ENCODE results near the gene MMRN1. TPM values are rescaled to one million over a fixed set of nuclear protein-coding genes. Genes with fewer than 3 reads are reported as not detected.

The MMRN1 gene
- 10 to 100 TPM; 10.3 to 26.5 (median 20.5) TPM for total RNA-seq

GRCh38 chr4:89894649-89895550, at the start of gene MMRN1:
TSS of gene MMRN1 (plus strand) at chr4:89894854. CDS start at chr4:89894972, 118 bp downstream.
- TF ChIP-seq CTCF (IDR thresholded peaks at IDR 0.05) (no peak), POLR2A (IDR thresholded peaks at IDR 0.05) (no peak)
- intact Hi-C loops (cut with DNase I; ENCODE audit: low total_unique reads): loop anchor here (5.0 kb wide), 1 partner anchor 298 kb away; no protein-coding TSS in a partner anchor
- no peak within 1 kb of the TSS for H3K4me3 ChIP-seq (ENCODE audit: low read depth, poor library complexity, severe bottlenecking)
- DNase-seq (ENCODE audit: low spot score in 2 of 2): no peak
- 69 to 73% methylated on average over 11 of the region's 11 CpGs for WGBS, 2 donors

GRCh38 chr4:89847571-89848325, 46.9 kb upstream of the MMRN1 start:
- DNase-seq (ENCODE audit: low spot score in 2 of 2): no peak
- intact Hi-C loops (cut with DNase I; ENCODE audit: low total_unique reads): no loop called here
- TF ChIP-seq POLR2A (IDR thresholded peaks at IDR 0.05): no peak
- TF ChIP-seq CTCF (IDR thresholded peaks at IDR 0.05): no peak
- WGBS, 2 donors: 67 to 70% methylated on average over 1 of the region's 1 CpG
- no peak overlapping the region for H3K4me3 ChIP-seq (ENCODE audit: low read depth, poor library complexity, severe bottlenecking)

GRCh38 chr4:89855236-89855635, 39.4 kb upstream of the MMRN1 start:
- WGBS, 2 donors: 83 to 88% methylated on average over 3 of the region's 3 CpGs
- DNase-seq (ENCODE audit: low spot score in 2 of 2): no peak

GRCh38 chr4:89860971-89861370, 33.7 kb upstream of the MMRN1 start:
- H3K4me3 ChIP-seq (ENCODE audit: low read depth, poor library complexity, severe bottlenecking): no peak overlapping the region
- WGBS, 2 donors: 84 to 85% methylated on average over 5 of the region's 5 CpGs
- DNase-seq (ENCODE audit: low spot score in 2 of 2): no peak
- TF ChIP-seq CTCF (IDR thresholded peaks at IDR 0.05): no peak
- no peak for TF ChIP-seq POLR2A (IDR thresholded peaks at IDR 0.05)
- intact Hi-C loops (cut with DNase I; ENCODE audit: low total_unique reads): no loop called here

More at GRCh38 chr4:89855236-89855635, 39.4 kb upstream of the MMRN1 start:
- H3K4me3 ChIP-seq (ENCODE audit: low read depth, poor library complexity, severe bottlenecking): no peak overlapping the region
- no peak for TF ChIP-seq CTCF (IDR thresholded peaks at IDR 0.05)
- TF ChIP-seq POLR2A (IDR thresholded peaks at IDR 0.05): no peak
- intact Hi-C loops (cut with DNase I; ENCODE audit: low total_unique reads): no loop called here

- DNase-seq (ENCODE audit: low spot score in 2 of 2): no peak
- H3K4me3 ChIP-seq (ENCODE audit: low read depth, poor library complexity, severe bottlenecking): no peak overlapping the region
- 51 to 62% methylated on average over 5 of the region's 5 CpGs for WGBS, 2 donors
- intact Hi-C loops (cut with DNase I; ENCODE audit: low total_unique reads): no loop called here
- TF ChIP-seq CTCF (IDR thresholded peaks at IDR 0.05) (no peak), POLR2A (IDR thresholded peaks at IDR 0.05) (no peak)
These were observed 31.1 kb upstream of the MMRN1 start for GRCh38 chr4:89863533-89863932.

All from lower leg skin (tissue), 4 donors.